ENCODE data around the gene COL18A1.

The COL18A1 gene

DNA sequence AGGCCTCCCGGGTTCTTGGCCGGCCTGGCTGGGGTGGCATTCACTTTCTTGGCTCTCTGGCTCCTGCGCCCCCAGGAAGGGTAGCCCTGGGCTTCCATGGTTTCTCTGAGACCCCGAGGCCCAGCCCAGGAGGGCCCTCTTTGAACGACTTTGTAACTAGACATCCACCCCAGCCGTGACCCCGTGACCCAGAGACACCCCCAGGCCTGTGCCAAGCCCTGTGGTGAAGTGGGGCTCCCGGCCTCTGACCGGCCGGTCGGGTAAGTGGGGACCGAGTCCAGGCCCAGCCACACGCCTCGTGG lies 64.0 kb downstream of the COL18A1 start:
- DNase-seq (ENCODE audit: low spot score), result no peak

- DNase-seq (ENCODE audit: low spot score), result no peak
Observed at GRCh38 chr21:45469273-45470086, 64.5 kb downstream of the COL18A1 start.

GRCh38 chr21:45470087-45470515 lies 65.1 kb downstream of the COL18A1 start:
- no peak for DNase-seq (ENCODE audit: low spot score)

DNA sequence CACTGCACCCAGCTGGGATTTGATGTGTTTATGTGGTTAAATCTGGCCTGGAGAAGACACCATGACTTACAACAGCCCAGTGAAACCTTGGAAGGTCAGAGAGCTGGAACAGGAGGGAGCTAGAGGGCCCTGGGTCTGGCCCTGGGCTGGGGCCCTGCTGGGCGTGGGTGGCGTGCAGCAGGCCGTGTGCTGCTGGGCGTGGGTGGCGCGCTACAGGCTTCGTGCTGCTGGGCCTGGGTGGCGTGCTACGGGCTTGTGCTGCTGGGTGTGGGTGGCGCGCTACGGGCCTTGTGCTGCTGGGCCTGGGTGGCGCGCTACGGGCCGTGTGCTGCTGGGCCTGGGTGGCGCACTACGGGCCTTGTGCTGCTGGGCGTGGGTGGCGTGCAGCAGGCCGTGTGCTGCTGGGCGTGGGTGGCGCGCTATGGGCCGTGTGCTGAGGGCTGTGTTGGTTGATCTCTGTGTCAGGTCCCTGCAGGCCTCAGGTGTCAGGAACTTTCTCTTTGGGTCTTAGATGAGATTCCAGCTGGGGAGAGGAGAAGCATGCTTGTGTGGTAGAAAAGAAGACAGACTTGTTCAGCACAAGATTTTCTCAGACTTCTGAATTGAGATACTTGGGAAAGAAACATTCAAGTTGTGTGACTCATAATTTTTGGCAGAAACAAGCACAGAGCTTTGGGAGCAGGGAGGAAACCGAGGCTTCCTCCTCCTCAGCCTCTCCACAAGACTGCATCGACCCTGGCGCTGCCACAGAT lies 66.0 kb downstream of the COL18A1 start:
- peak; percentile 81 for DNase-seq (ENCODE audit: low spot score)

GRCh38 chr21:45471525-45472221 lies 66.7 kb downstream of the COL18A1 start:
- DNase-seq (ENCODE audit: low spot score), result peak; percentile 39

GRCh38 chr21:45472445-45473365 lies 67.7 kb downstream of the COL18A1 start:
- DNase-seq (ENCODE audit: low spot score), result no peak

DNA sequence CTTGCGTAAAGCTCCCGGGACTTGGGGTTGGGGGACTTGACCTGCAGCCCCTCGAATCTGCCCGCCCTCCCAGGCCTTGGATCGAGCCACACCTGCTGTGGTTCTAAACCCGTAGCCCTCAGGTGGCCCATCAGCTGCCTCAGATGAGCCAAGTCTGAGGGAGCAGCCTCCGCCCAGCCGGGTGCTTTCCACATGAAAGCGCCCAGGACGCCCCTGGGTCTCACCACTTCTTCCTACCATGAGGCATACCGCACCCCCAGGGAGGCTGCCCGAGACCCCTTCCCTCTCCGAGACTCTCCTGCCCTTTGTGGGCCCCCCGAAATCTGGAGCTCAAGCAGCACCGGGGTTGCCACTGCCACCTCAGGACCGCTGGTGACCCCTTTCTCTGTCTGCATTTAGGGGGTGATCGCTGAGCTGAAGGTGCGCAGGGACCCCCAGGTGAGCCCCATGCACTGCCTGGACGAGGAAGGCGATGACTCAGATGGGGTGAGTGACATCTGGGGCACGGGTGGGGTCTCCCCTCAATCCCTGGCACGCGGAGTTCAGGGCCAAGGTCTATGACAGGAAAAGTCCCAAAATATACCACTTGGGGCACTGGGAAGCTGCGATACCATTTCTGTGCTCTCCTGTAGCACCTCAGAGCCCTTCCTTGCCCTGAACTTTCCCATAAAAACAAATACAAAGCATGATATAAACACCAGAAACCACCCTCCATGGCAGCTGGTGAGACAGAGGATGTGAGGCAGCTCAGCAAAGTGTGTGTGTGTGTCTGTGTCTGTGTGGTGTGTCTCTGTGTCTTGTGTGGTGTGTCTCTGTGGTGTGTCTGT lies 68.7 kb downstream of the COL18A1 start:
- DNase-seq (ENCODE audit: low spot score), result no peak

DNA sequence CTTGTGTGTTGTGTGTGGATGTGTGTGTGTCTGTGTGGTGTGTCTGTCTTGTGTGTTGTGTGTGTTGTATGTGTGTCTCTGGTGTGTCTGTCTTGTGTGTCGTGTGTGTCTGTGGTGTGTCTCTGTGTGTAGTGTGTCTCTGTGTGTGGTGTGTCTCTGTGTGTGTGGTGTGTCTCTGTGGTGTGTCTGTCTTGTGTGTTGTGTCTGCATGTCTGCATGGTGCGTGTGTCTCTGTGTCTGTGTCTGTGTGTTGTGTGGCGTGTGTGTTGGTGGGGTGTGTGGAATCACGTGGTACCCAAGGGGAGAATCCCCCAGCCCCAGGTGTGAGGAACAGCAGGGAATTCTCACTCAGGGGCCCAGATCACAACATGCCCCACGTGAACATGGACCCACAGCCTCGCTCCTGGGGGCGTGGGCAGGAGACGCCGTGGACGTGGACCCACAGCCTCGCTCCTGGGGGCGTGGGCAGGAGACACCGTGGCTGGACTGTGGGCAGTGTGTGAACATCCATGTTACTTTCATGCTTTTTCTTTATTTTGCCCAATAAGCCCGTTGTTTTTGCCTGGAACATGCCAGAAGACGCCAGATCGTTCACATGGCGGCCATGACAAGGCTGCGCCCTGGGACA lies 69.5 kb downstream of the COL18A1 start:
- no peak for DNase-seq (ENCODE audit: low spot score)

GRCh38 chr21:45475004-45475685 lies 70.2 kb downstream of the COL18A1 start:
- DNase-seq (ENCODE audit: low spot score), result no peak

DNA sequence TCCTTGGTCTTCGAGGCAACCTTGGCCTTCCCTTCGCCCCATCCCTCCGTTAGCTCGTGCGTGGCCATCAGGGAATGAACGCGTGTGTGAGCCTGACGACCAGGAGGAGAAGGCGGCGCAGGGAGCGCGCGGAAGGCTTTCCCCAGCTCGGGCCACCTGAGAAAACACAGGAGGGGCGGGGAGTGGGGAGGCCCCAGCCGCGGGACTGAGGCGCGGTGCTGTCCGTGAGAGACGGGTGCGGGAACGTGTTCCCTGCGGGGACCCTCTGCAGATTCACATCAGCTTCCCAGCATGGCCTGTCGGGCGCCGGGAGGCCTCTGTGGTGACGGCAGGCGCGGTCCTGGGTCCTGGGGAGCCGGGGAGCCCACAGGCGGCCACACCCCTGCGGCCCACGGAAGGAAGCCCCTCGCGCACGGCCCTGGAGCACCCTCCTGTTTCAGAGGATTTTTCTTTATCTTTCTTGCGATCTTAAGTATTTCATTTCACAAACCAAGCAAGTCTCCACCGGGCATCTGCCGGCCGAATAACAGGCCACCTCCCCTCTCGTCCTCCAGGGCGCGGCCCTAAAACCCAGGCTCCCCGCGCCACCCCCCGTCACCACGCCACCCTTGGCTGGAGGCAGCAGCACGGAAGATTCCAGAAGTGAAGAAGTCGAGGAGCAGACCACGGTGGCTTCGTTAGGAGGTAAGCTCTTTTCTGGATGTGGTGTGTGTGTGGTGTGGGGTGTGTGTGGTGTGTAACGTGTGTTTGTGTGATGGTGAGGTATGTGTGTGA lies 71.0 kb downstream of the COL18A1 start:
- DNase-seq (ENCODE audit: low spot score), result no peak

DNA sequence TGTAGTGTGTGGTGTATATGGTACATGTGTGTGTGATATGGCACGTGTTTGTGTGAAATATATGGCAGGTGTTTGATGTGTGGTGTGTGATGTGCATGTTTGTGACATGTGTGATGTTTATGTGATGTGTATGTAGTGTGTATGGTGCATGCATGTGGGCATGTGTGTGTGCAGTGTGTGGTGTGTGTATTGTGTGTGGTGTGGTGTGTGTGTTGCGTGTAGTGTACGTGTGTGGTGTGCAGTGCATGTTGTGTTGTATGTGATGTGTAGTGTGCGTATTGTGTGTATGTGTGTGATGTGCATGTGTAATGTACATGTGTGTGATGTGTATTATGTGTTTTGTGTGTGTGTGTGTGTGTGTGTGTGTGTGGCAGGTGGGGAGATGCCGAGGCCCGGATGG lies 71.6 kb downstream of the COL18A1 start:
- no peak for DNase-seq (ENCODE audit: low spot score)

DNA sequence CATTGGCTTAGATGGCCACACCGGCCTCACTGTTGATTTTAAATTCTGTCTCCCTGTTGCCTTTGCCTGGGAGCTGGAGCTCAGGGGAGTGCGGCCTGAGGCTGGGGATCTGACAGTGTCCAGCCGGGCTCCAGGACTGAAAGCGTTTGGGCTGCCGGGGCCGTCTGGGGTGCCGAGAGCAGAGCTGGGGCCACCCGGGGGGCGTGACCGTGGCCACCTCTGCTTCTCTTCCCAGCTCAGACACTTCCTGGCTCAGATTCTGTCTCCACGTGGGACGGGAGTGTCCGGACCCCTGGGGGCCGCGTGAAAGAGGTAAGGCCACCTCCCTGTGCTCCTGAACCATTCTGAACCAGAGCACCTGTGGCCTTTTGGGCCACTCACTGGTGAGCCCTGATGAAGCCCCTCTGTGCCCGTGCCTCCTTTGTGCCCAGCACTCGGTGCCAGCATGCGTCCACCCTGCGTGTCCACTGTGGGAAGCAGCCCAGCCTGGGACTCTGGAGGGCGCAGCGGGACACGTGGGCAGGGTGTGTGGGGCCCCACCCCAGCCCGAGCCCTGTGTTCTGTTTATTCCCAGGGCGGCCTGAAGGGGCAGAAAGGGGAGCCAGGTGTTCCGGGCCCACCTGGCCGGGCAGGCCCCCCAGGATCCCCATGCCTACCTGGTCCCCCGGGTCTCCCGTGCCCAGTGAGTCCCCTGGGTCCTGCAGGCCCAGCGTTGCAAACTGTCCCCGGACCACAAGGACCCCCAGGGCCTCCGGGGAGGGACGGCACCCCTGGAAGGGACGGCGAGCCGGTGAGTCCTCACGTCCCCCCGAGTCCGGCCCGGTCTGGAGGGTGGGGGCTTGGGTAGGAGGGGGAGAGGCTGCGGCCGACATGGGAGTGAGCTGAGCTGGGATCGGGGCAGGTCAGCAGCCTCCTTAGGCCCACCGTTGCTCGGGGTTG lies 72.5 kb downstream of the COL18A1 start:
- no peak for DNase-seq (ENCODE audit: low spot score)

GRCh38 chr21:45478115-45478801 lies 73.3 kb downstream of the COL18A1 start:
- peak; percentile 83 for DNase-seq (ENCODE audit: low spot score)

DNA sequence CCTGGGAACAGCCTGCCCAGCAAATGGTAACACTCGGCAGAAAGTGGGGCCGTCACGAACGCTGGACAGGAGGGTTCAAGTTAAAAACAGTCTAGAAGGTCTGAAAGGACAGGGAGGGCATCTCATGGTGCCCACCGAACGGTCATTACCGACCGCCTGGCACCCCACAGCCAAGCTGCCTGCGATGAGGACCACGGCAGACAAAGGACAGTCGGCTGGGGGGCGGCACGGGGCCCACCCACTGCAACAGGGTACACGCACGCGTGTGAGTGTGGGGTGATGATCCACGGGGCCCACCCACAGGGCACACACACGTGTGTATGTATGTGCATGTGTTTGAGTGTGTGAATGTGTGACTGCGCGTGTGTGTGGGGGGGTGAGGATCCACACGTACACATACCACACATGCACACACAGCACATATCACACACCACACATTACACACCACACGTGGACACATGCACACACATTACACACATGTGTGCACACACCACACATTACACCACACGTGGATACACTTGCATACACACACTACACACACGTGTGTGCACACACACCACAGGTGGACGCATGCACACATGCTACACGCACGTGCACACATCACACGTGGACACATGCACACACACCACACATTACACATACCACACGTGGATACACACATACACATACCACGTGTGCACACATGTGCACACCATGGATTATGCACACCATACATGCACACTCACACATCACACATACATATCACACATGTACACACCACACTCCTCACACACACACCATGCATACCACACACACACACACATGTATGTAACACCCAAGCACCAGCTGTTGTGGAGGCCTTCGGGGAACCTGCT lies 74.1 kb downstream of the COL18A1 start:
- no peak for DNase-seq (ENCODE audit: low spot score)

DNA sequence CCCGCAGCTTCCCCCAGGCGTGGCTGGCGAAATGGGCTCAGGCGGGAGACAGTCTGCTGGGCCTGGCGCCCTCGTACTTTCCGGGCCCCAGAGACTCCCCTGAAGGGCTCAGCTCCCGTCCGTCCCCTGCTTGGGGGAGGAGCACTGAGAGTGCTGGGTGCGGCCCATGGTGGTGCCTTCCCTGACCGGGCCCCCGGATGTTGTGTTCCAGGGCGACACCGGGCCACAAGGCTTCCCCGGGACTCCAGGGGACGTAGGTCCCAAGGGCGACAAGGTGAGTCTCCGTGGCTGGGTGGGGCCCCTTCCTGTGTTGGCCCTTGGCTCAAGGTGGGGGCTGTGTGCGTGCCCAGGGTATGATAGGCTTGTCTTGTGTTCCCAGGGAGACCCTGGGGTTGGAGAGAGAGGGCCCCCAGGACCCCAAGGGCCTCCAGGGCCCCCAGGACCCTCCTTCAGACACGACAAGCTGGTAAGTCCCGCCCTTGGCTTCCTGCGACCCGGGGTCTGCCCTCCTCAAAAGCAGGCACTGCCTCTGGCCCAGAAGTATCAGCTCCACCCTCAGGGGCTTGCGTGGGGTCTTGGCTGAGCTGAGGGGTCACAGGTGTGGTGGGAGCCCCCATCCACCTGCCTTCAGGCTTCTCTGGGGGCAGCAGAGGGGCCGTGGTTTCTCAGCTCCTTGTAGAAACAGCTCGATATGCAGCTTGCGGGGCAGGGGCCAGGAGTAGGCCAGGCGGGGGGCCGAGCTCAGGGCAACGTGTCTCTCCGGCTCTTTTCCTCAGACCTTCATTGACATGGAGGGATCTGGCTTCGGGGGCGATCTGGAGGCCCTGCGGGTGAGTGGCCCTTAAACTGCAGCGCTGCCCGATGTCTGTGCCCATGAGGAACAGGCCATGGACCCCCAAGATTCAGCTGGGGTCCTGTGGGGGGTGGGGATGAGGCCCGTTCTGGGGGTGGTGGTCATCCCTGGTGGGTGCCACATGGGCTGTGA lies 75.0 kb downstream of the COL18A1 start:
- no peak for DNase-seq (ENCODE audit: low spot score)
